HG02938 (cell line): ENCODE results near the gene CGAS.
"Not testable (repeated sequence)": the region's sequence is repeated elsewhere in the genome, so short reads cannot be mapped to it uniquely, and the experiment has no call there.

Source experiments
- ATAC-seq: cut with Tn5 transposase; IDR thresholded peaks from one replicate; pipeline ENCODE4 v1.9.1; 2021; ENCODE audit warnings: mild to moderate bottlenecking, moderate library complexity; ENCODE audit not compliant: unreplicated experiment

The CGAS gene

GRCh38 chr6:73400656-73401055, 51.4 kb downstream of the CGAS start:
- no peak for ATAC-seq

- no peak for ATAC-seq
Measured at GRCh38 chr6:73395875-73396274, 56.2 kb downstream of the CGAS start.

GRCh38 chr6:73394577-73395354, 57.3 kb downstream of the CGAS start, which contains the start of gene DDX43:
Gene DDX43 (plus strand): TSS chr6:73394828. CDS start chr6:73394906, 78 bp downstream.
- ATAC-seq, result peak; percentile 75

GRCh38 chr6:73393278-73393677, 58.8 kb downstream of the CGAS start:
- ATAC-seq, result no peak

- ATAC-seq, result not testable (repeated sequence)
Measured at GRCh38 chr6:73392188-73392587, 59.9 kb downstream of the CGAS start.

- no peak for ATAC-seq
Measured at GRCh38 chr6:73391675-73392074, 60.4 kb downstream of the CGAS start.

GRCh38 chr6:73389854-73390253, 62.2 kb downstream of the CGAS start:
- no peak for ATAC-seq

- ATAC-seq, result peak; percentile 69
Measured at GRCh38 chr6:73388800-73389512, 63.1 kb downstream of the CGAS start.

- peak; percentile 9 for ATAC-seq
Measured at GRCh38 chr6:73388433-73388799, 63.7 kb downstream of the CGAS start.

- ATAC-seq, result no peak
Measured at GRCh38 chr6:73382462-73383113, 69.5 kb downstream of the CGAS start.

- not testable (repeated sequence) for ATAC-seq
Measured at GRCh38 chr6:73381531-73381930, 70.6 kb downstream of the CGAS start.

GRCh38 chr6:73377225-73377624, 74.9 kb downstream of the CGAS start:
- ATAC-seq, result no peak

GRCh38 chr6:73375216-73375615, 76.9 kb downstream of the CGAS start:
- no peak for ATAC-seq
